IPS-15b (cell line): Measurements from ENCODE around the gene RAPGEF2.

Source experiments
- H3K27me3 ChIP-seq: one replicate; pipeline ENCODE4 v1.6.1; 2013; ENCODE audit warnings: low read length; ENCODE audit not compliant: control insufficient read depth, insufficient read depth
- H3K36me3 ChIP-seq: one replicate; pipeline ENCODE4 v1.6.1; 2013; ENCODE audit warnings: low read length; ENCODE audit not compliant: control insufficient read depth, insufficient read depth
- H3K4me1 ChIP-seq: one replicate; pipeline ENCODE4 v1.6.1; 2013; ENCODE audit warnings: mild to moderate bottlenecking, low read length; ENCODE audit not compliant: control insufficient read depth, insufficient read depth
- H3K4me3 ChIP-seq: one replicate; pipeline ENCODE4 v1.5.1; 2013; ENCODE audit warnings: low read depth, low read length
- H3K9ac ChIP-seq: one replicate; pipeline ENCODE4 v1.6.1; 2013; ENCODE audit warnings: low read depth, mild to moderate bottlenecking, low read length
- H3K9me3 ChIP-seq: one replicate; pipeline ENCODE4 v1.6.1; 2013; ENCODE audit warnings: mild to moderate bottlenecking, low read length; ENCODE audit not compliant: control insufficient read depth, insufficient read depth

RAPGEF2 gene

GRCh38 chr4:159280442-159281172 lies 177.7 kb downstream of the RAPGEF2 start:
- Histone ChIP-seq H3K27me3 (no peaks in the 10 kb centered on the region), H3K4me1 (peaks cover 22% of the 10 kb centered on the region)

GRCh38 chr4:159281771-159282170 lies 178.9 kb downstream of the RAPGEF2 start:
- no peaks in the 10 kb centered on the region for H3K27me3 ChIP-seq
- H3K9ac ChIP-seq, result no peak overlapping the region
- no peaks in the 10 kb centered on the region for H3K9me3 ChIP-seq
- H3K36me3 ChIP-seq, result no peaks in the 10 kb centered on the region
- H3K4me1 ChIP-seq, result peaks cover 22% of the 10 kb centered on the region
- no peak overlapping the region for H3K4me3 ChIP-seq

More at GRCh38 chr4:159280442-159281172, 177.7 kb downstream of the RAPGEF2 start:
- Histone ChIP-seq H3K4me3 (no peak overlapping the region), H3K9ac (no peak overlapping the region), H3K9me3 (no peaks in the 10 kb centered on the region), H3K36me3 (no peaks in the 10 kb centered on the region)

GRCh38 chr4:159282329-159282728 lies 179.4 kb downstream of the RAPGEF2 start:
- H3K27me3 ChIP-seq, result no peaks in the 10 kb centered on the region
- peaks cover 22% of the 10 kb centered on the region for H3K4me1 ChIP-seq
- no peak overlapping the region for H3K9ac ChIP-seq
- H3K4me3 ChIP-seq, result no peak overlapping the region
- no peaks in the 10 kb centered on the region for H3K9me3 ChIP-seq
- no peaks in the 10 kb centered on the region for H3K36me3 ChIP-seq

GRCh38 chr4:159282944-159283343 lies 180.1 kb downstream of the RAPGEF2 start:
- Histone ChIP-seq H3K9me3 (no peaks in the 10 kb centered on the region), H3K4me3 (no peak overlapping the region), H3K9ac (no peak overlapping the region), H3K4me1 (peaks cover 22% of the 10 kb centered on the region), H3K36me3 (no peaks in the 10 kb centered on the region), H3K27me3 (no peaks in the 10 kb centered on the region)

GRCh38 chr4:159283696-159284095 lies 180.8 kb downstream of the RAPGEF2 start:
- no peak overlapping the region for H3K9ac ChIP-seq
- H3K9me3 ChIP-seq, result no peaks in the 10 kb centered on the region
- H3K4me1 ChIP-seq, result peaks cover 27% of the 10 kb centered on the region
- H3K36me3 ChIP-seq, result no peaks in the 10 kb centered on the region
- H3K4me3 ChIP-seq, result no peak overlapping the region
- H3K27me3 ChIP-seq, result no peaks in the 10 kb centered on the region

- no peak overlapping the region for H3K4me3 ChIP-seq
- no peaks in the 10 kb centered on the region for H3K9me3 ChIP-seq
- H3K27me3 ChIP-seq, result no peaks in the 10 kb centered on the region
- H3K4me1 ChIP-seq, result peaks cover 27% of the 10 kb centered on the region
- no peak overlapping the region for H3K9ac ChIP-seq
- H3K36me3 ChIP-seq, result no peaks in the 10 kb centered on the region
Observed at GRCh38 chr4:159284113-159284512, 181.2 kb downstream of the RAPGEF2 start.

- Histone ChIP-seq H3K27me3 (no peaks in the 10 kb centered on the region), H3K9me3 (no peaks in the 10 kb centered on the region), H3K36me3 (no peaks in the 10 kb centered on the region)
Observed at GRCh38 chr4:159284733-159285132, 181.9 kb downstream of the RAPGEF2 start.

GRCh38 chr4:159287767-159288166 lies 184.9 kb downstream of the RAPGEF2 start:
- Histone ChIP-seq H3K36me3 (no peaks in the 10 kb centered on the region), H3K9me3 (no peaks in the 10 kb centered on the region), H3K4me1 (peaks cover 22% of the 10 kb centered on the region), H3K27me3 (no peaks in the 10 kb centered on the region), H3K9ac (no peak overlapping the region), H3K4me3 (no peak overlapping the region)

More at GRCh38 chr4:159284733-159285132, 181.9 kb downstream of the RAPGEF2 start:
- Histone ChIP-seq H3K4me1 (peaks cover 27% of the 10 kb centered on the region), H3K4me3 (no peak overlapping the region), H3K9ac (no peak overlapping the region)

GRCh38 chr4:159289682-159290081 lies 186.8 kb downstream of the RAPGEF2 start:
- no peaks in the 10 kb centered on the region for H3K27me3 ChIP-seq
- H3K9ac ChIP-seq, result no peak overlapping the region
- peaks cover 4% of the 10 kb centered on the region for H3K4me1 ChIP-seq
- no peaks in the 10 kb centered on the region for H3K36me3 ChIP-seq
- H3K9me3 ChIP-seq, result no peaks in the 10 kb centered on the region
- no peak overlapping the region for H3K4me3 ChIP-seq

- no peak overlapping the region for H3K9ac ChIP-seq
- H3K4me3 ChIP-seq, result no peak overlapping the region
- no peaks in the 10 kb centered on the region for H3K9me3 ChIP-seq
- no peaks in the 10 kb centered on the region for H3K27me3 ChIP-seq
- H3K36me3 ChIP-seq, result no peaks in the 10 kb centered on the region
- peaks cover 4% of the 10 kb centered on the region for H3K4me1 ChIP-seq
Observed at GRCh38 chr4:159290321-159291030, 187.6 kb downstream of the RAPGEF2 start.

GRCh38 chr4:159291176-159291575 lies 188.3 kb downstream of the RAPGEF2 start:
- Histone ChIP-seq H3K4me3 (no peak overlapping the region), H3K9me3 (no peaks in the 10 kb centered on the region), H3K27me3 (no peaks in the 10 kb centered on the region), H3K36me3 (no peaks in the 10 kb centered on the region), H3K4me1 (peaks cover 4% of the 10 kb centered on the region), H3K9ac (no peak overlapping the region)
